ENCODE measurements around the gene TSSK3.

TSSK3 gene

GRCh38 chr1:32362474-32363313 lies at the start of gene TSSK3, which contains the start of gene FAM229A:
TSSK3 (plus strand) TSS chr1:32362539; CDS start chr1:32362702, 163 bp downstream.
FAM229A (minus strand) TSS chr1:32362485; CDS start chr1:32362091, 394 bp downstream.
- DNase-seq = no peak

- no peak for DNase-seq
Observed at GRCh38 chr1:32316903-32317277, 45.4 kb upstream of the TSSK3 start.

GRCh38 chr1:32318127-32318869 lies 44.0 kb upstream of the TSSK3 start:
- no peak for DNase-seq

DNA sequence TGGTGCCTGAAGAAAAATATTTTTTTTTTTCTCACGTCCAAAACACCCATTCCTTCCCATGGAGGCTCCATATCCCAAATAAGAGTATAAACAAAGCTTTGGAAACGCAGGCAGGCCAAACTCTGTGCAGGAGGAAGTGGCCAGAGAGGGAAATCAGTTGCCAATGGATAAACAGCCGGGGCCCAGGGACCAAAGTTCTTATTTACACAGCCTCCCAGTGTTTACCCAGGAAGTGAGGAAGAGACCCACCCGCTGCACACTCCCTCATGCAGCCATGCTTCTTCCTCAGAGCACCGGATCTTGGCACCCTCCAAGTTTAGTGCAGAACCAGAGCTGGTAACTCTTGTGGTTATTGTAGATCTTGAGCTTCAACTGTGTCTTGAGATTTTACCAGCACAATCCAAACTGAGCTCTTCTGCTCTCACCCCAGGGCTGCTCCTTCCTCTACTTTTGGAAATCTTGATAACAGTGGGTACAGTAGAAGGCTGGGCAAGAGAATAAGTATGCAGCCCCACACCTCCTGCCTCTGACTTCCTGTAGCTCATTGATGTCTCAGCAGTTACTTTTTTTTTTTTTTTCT lies 40.5 kb upstream of the TSSK3 start:
- no peak for DNase-seq

DNA sequence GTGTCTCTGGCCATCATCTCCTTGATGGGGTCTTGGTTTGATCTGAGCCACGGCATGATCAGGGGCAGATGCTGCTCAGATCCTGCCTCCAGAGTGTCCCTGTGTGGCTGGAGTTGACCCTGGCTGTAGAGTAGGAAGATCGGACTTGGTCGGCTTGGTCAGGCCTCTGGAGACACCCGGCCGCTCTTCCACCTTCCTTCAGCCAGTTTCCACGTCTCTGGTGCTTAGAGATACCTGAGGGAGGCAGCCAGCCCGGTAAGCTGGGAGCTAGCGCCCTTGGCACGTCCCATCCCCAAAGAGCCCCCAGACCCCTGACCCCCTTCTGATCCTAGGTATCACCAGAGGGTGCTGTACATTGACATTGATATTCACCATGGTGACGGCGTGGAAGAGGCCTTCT lies 35.1 kb upstream of the TSSK3 start:
- no peak for DNase-seq

DNA sequence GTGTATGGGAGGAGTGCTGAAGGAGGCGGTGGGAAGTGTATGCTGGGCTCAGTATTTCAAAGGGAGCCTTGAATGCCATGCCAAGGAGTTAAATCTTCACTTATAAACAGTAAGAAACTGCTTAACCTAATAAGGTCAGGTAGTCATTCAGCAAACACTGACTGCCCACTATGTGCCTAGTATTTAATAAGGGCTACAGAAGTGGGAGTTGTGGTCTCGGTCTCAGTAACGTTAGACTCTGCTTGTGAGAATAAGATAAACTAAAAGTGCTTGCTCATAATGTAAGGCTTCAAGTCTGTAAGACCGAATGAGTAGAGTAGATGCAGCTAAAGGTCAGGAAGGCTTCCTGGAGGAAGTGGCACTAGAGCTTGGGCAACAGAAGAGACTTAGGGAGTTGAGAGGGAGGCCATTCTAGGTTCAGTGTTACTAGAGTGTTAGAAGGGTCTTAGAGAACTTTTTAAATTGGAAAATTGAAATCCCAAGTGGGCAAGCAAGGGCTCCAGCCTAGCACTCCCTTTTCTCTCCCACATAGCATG lies 32.3 kb upstream of the TSSK3 start:
- DNase-seq = no peak

- DNase-seq = no peak
Observed at GRCh38 chr1:32330558-32331151, 31.7 kb upstream of the TSSK3 start.

GRCh38 chr1:32331549-32331948 lies 30.8 kb upstream of the TSSK3 start:
- no peak for DNase-seq

DNA sequence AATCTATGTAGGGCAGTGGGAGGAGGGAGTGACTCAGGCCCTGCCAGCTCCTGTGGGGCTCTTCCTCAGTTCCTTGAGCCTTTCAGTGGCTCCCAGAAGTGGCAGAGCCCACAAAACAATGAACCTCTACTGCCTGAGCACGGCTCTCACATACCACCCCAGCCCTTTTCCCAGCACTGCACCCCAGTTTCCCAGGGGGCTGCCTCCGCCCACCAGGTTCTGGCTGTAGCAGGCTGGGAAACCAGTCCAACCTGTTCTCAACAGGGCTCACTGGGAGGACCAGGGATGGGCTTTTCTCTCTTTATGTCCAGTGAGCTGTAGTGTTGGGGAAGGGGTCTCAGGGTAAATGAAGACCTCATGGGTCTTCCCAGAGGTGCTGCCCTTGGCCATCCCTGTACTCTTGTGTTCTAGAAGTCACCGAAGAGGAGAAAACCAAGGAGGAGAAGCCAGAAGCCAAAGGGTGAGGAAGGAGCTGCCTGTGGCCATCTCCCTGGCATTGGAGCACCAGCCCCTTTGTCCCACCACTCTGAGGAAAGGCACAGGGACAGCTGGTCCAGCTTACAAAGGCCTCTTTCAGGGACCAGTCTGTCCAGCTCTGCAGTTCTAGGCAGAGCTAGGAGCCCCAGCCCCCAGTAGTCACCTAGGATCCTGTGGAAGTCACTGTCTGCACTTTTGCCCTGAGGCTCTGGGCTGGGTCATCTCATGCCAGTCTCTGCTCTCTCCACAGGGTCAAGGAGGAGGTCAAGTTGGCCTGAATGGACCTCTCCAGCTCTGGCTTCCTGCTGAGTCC lies 29.9 kb upstream of the TSSK3 start:
- DNase-seq = no peak

- no peak for DNase-seq
Observed at GRCh38 chr1:32333251-32333963, 28.9 kb upstream of the TSSK3 start.

- no peak for DNase-seq
Observed at GRCh38 chr1:32334274-32334861, 28.0 kb upstream of the TSSK3 start.

DNA sequence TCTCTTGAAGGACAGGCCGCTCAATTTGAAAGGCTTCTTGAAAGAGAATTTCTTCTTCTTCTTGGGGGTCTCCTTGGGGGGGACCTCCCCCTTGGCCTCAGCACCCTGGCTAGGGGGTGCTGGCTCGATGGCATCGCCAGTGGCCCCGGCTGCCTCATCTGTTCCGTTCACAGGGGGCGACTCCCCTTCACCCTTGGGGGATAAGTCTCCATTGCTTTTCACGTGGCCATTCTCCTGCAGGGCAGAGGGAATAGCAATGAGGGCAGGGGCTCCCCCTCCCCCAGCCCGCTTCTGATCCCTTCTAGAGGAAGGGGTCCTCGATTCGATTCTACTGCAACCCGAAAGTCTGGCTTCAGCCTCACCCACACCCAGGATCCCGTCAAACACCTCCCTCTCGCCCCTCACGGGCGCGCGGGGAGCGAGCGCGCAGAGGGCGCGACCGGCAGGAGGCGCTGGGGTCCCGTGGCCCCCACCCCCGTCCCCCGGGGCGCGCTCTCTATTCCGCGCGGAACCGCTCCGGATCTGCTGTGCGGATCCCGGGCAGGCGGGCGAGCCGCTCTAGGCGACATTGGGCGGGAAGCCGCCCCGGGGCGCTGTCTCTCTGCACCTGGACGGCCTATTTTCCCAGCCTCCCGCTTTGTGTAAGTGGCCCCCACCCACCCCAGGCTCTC lies 27.3 kb upstream of the TSSK3 start:
- no peak for DNase-seq

DNA sequence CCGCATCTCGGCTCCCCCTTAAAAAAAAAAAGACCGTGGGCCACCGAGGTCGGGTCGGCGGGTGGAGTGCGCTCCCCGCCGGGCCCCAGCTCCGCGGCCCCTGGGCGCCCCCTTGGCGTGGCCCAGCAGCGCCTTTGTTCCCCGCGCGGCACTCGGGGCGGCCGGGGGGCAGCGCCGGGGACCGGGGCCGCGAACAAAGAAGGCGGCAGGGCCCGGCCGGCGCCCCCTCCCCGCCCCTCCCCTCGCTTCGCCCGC lies 26.9 kb upstream of the TSSK3 start:
- DNase-seq = no peak

DNA sequence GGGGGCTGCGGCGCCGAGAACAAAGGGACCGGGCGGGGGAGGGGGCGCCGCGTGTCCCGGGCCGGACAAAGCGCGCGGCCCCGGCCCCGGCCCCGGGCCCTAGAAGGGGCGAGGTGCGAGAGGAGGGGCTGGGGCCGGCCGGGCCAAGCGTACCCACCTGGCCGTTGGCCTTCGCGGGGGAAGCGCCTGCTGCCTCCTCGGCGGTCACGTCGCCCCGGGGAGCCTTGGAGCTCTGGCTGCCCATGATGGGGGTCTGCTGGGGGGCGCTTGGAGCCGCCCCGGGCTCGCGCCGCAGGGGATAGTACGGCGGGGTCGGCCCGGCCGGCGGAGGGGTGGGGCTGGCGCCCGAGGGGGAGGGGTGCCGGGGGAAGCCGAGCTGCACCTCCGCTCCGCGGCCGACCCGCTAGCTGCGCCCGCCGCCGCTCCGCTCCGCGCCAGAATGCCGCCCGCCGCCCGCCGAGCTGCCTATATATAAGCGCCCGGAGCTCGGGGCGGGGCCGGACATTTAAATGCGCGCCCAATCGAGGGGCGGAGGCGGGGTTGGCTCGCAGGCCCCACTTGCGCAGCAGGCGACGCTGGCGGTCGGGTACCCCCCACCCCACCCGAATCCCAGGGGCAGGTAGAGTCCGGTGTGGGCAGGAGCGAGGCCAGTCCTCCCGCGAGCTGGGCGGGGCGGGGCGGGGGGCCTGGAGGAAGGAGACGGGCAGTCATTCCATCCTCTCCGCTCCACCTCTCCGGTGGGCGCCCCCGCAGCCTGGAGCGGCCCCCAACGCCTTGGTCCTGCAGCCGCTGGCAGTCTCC lies 26.3 kb upstream of the TSSK3 start, which contains the start of gene MARCKSL1:
Gene MARCKSL1, minus strand, starts transcription at position 444 of the 801 bp plus-strand sequence. Its CDS starts 200 bp downstream, at position 244.
- DNase-seq = peak; percentile 66

DNA sequence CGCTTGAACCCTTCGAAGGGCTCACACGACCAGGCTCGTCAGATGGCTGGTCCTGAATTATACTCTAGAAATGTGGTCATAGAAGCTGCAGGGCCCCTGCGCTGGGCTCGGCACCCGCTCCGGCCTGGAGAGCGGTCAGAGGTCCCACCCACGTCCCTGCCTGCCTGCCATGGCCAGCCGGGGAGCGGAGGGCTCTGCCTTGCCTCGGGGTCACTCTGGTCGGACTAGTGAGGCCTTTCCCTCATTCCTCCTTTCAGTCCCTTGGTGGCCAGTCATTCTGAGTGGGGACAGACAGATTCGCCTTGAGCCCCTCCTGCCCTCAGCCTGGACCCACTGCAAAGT lies 25.8 kb upstream of the TSSK3 start:
- no peak for DNase-seq

GRCh38 chr1:32336963-32337675 lies 25.2 kb upstream of the TSSK3 start:
- DNase-seq = no peak

- DNase-seq = no peak
Observed at GRCh38 chr1:32337855-32338636, 24.3 kb upstream of the TSSK3 start.

GRCh38 chr1:32338637-32339145 lies 23.6 kb upstream of the TSSK3 start:
- DNase-seq = no peak

Measured in 8988T (cell line).